GM21529 (cell line): ENCODE results near the gene MRNIP.

Experiments
- ATAC-seq: cut with Tn5 transposase; IDR thresholded peaks from one replicate; pipeline ENCODE4 v1.9.1; 2021; ENCODE audit not compliant: unreplicated experiment

Gene MRNIP

DNA sequence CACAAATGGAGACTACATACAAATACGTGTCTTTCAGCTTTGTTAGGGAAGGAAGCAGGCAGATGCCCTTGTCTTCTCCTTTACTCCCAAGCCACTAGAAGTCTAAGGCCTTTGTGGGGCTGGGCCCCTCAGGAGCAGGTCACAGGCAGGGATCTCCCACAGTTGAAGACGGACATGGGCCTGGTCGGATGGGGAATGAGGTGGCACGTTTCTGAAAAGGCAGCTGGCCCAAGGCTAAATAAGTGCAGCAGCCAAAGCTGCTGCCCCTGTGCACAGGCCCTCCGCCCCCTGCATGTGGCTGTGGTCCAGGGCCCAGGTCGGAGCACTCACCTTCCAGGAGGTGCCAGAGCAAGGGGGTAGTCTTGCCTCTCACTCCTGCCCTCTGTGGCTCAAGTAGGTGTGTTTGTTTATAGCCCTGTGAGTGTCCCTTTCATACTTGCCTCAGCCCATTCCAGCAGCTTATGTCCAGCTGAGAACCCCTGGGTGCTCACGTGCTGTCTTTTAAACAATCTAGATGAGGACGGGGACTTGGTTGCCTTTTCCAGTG, 36.1 kb downstream of the MRNIP start:
- no peak for ATAC-seq

- no peak for ATAC-seq
Observed at GRCh38 chr5:179822059-179822432, 36.6 kb downstream of the MRNIP start.

GRCh38 chr5:179821298-179822058, 37.1 kb downstream of the MRNIP start:
- peak; percentile 49 for ATAC-seq

- peak; percentile 36 for ATAC-seq
Observed at GRCh38 chr5:179820483-179821297, 37.9 kb downstream of the MRNIP start, which contains the start of gene SQSTM1. TSS of gene SQSTM1 (plus strand) at chr5:179820905. CDS start at chr5:179820937, 32 bp downstream.

- ATAC-seq = no peak
Observed at GRCh38 chr5:179820127-179820482, 38.5 kb downstream of the MRNIP start.

GRCh38 chr5:179819296-179820126, 39.1 kb downstream of the MRNIP start:
- ATAC-seq = peak; percentile 10

- ATAC-seq = peak; percentile 69
Observed at GRCh38 chr5:179818746-179819295, 39.8 kb downstream of the MRNIP start.

GRCh38 chr5:179817890-179818745, 40.5 kb downstream of the MRNIP start:
- ATAC-seq = no peak

- ATAC-seq = no peak
Observed at GRCh38 chr5:179817470-179817840, 41.2 kb downstream of the MRNIP start.

DNA sequence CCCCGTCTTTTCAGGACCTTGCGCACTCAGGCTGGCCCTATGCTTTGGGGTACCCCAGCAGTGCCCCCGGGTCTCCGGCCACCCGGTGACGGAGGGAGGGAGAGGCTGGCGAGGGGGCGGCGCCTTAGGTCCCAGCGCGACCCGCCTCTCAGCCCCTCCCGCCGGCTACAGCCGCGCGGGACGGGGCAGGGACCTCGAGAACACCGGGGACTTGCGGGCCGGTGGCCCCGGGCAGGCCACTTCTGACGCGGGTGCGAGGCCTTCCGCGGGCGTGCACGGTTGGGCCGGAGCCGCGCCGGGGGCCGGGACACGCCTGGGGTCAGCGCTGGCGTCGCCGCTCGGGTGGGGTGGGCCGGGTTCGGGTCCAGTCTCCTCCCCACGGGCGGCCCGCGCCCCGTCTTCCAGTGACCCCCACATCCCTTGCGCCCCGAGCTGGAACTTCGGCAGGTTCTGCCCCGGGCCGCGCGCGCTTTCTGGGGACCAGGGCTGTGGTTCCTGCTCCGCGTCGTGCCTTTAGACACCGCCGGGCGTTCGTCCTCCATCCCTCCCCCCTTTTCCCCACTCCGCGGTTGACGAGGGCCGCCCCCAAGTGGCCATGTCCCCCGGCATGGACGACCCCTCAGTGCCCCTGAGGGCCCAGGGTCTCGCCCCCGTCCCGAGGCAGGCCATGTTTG, 41.7 kb downstream of the MRNIP start:
- ATAC-seq = no peak

DNA sequence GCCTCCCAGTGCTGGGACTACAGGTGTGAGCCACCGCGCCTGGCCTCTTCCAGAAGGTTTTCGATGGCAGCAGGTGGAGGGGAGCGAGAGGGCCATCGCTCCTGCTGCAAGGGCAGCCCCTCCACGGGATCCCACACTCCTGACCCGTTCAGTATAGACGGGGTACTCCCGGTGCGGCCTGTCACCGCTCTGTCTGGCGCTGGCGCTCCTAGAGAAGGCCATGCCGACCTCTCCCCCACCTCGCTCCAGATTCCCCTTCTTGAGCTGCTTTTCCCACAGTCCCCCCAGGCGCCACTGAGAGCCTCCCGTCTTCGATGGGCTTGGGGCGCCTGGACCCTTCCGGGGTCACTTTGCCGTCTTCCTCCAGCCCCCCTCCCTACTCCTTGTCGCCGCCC, 42.2 kb downstream of the MRNIP start:
- no peak for ATAC-seq

DNA sequence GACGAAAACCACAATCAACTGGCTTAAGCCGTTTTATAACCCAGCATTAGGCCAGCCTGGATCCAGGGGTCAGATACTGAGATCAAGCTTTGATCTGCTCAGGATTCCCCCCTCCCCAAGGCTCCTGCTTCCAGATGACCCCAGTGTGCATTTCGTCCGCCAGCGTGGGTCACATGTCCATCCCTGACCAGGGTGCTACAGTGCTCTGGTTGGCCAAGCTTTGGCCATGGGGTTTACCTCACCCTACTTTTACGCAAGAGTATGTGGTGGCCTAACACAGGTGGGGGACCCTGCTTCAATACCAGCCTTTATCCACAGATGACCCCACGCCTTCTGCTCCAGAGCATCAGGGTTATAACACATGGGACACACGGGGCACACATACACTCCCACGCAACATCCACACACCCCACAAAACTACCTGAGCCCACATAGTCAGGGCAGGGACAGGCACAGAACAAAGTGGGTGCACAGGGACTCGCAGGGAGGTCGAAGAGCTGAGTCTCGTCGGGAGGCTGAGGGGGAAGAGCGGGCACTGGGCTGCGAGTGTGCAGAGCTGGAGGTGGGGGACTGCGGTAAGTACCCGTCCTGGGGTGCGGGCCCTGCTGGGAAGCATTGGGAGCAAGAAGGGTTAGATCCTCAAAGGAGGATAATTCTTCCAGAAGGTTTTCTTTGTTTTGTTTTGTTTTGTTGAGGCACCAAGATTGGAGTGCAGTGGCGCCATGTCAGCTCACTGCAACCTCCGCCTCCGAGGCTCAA, 42.9 kb downstream of the MRNIP start:
- ATAC-seq = no peak

- no peak for ATAC-seq
Observed at GRCh38 chr5:179814090-179814489, 44.5 kb downstream of the MRNIP start.

- no peak for ATAC-seq
Observed at GRCh38 chr5:179812997-179813607, 45.5 kb downstream of the MRNIP start.

DNA sequence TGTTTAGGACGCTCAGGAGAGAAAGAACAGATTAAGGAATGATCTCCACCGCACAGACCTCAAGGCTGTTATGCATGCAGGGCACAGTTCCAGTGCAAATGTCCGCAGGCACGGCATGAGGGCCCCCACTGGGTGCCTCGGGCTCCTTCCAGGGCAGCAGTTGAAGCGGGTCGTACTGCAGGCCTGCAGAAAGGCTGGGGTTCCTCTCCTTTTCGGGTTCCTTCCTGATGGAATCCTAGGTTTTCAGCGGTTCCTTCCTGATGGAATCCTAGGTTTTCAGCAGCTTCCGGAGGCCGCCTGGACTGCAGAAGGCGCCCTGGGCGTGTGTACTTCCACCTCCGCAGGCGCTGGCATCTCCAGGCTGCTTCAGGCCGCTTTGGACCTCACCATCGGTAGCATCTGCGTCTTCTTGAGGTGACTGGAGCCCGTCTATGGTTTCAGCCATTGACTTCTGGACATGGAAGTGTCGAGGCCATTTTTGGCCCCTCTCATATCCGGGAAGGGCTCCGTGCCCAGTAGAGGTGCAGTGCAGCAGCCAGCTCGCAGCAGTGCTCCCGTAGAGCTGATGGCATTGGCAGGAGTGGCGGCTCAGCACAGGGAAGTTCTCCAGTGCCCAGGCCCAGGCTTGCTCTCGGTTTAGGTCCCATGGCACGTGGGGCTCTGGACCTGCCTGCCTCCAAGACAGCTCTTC, 46.3 kb downstream of the MRNIP start:
- ATAC-seq = no peak

DNA sequence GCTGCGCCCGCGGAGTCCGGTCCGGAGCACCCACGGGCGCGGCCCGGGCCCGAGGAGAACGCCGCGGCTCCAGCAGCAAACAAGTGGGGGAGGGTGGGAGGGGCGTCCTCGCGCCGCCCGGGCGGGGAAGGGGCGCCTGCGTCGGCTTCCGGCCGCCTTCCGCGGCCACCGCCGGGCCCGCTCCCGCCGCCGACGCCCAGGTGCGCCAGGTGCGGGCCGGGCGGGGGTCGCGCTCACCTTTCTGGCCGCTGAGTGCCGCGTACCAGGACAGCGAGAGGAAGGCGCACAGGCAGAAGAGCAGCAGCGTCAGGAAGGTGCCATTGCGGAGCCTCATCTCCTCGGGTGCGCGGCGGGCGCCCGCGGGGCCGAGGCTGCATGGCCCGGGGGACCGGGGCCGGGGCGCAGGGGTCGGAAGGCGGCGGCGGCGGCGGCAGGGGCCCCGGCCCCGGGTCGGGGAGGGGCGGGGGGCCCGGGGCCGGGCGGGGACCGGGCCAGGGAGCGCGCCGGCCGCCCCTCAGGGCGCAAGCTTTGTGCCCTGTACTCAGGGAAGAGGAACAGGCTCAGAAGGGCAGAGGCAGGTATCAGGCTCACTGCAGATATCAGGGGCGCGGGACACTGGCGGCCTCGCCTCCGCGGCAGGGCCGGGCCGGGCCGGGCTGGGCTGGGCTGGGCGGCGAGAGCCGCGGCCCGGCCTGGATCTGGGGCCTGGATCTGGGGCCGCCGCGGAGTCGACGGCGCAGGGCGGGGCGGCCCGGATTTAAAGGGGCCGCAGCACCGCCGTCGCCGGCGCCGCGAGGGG, 52.2 kb downstream of the MRNIP start, which contains the start of gene MGAT4B:
Gene MGAT4B (minus strand): TSS at position 617 of the 799 bp plus-strand sequence. CDS start 283 bp downstream, at position 334.
- ATAC-seq = peak; percentile 64
